ENCODE results near the gene CD63.
A peak's percentile ranks its signal among the peaks of the same experiment; 100 is the strongest.

CD63 gene

DNA sequence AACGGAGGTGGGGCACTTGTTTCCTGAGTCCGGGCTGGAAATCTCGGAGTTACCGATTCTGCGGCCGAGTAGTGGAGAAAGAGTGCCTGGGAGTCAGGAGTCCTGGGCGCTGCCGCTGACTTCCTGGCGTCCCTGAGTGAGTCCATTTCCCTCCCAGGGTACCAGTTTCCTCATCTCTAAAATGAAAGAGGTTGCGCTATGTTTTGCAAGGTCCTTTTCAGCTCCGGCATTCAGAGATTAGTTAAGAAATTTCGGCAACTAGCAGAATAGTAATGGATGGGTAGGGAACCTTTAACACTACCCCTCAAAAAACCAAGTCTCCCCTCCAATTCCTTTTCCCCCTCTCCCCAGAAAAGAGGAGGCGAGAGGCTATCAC is 12.2 kb downstream of the CD63 start:
- Histone ChIP-seq H4K20me1 (ENCODE audit: insufficient read depth, low read length, poor library complexity, severe bottlenecking) (no peaks in the 10 kb centered on the region), H3F3A (ENCODE audit: low read depth) (no peaks in the 10 kb centered on the region), H3K4me1 (ENCODE audit: insufficient read depth, low read length, poor library complexity, severe bottlenecking) (peaks cover 23% of the 10 kb centered on the region), H3K4me3 (ENCODE audit: low read length, poor library complexity, severe bottlenecking) (peak overlapping the region; percentile 88), H3K36me3 (ENCODE audit: insufficient read depth, low read length) (no peaks in the 10 kb centered on the region), H3K27me3 (ENCODE audit: insufficient read depth, low read length, poor library complexity, severe bottlenecking) (no peaks in the 10 kb centered on the region), H2AFZ (ENCODE audit: low read length) (peak overlapping the region; percentile 96), H3K9me3 (ENCODE audit: insufficient read depth, low read depth, low read length) (no peaks in the 10 kb centered on the region), H3K9me2 (replicated peaks; ENCODE audit: low read depth, low read length) (no peaks in the 10 kb centered on the region), H3K4me2 (ENCODE audit: low read depth, low read length, poor library complexity, severe bottlenecking) (peak overlapping the region; percentile 92), H3K79me2 (ENCODE audit: insufficient read depth, low read length) (peaks cover 26% of the 10 kb centered on the region; the same call in 1 of the 2 replicates), H3K9ac (ENCODE audit: low read depth, low read length, poor library complexity, severe bottlenecking) (peak overlapping the region; percentile 79)
- TF ChIP-seq, protein P1, sequence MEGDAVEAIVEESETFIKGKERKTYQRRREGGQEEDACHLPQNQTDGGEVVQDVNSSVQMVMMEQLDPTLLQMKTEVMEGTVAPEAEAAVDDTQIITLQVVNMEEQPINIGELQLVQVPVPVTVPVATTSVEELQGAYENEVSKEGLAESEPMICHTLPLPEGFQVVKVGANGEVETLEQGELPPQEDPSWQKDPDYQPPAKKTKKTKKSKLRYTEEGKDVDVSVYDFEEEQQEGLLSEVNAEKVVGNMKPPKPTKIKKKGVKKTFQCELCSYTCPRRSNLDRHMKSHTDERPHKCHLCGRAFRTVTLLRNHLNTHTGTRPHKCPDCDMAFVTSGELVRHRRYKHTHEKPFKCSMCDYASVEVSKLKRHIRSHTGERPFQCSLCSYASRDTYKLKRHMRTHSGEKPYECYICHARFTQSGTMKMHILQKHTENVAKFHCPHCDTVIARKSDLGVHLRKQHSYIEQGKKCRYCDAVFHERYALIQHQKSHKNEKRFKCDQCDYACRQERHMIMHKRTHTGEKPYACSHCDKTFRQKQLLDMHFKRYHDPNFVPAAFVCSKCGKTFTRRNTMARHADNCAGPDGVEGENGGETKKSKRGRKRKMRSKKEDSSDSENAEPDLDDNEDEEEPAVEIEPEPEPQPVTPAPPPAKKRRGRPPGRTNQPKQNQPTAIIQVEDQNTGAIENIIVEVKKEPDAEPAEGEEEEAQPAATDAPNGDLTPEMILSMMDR (conservative IDR thresholded peaks at IDR 0.05; ENCODE audit: low read length): no peak
- no peak for TF ChIP-seq EZH2phosphoT487 (IDR thresholded peaks at IDR 0.05; ENCODE audit: borderline replicate concordance)

DNA sequence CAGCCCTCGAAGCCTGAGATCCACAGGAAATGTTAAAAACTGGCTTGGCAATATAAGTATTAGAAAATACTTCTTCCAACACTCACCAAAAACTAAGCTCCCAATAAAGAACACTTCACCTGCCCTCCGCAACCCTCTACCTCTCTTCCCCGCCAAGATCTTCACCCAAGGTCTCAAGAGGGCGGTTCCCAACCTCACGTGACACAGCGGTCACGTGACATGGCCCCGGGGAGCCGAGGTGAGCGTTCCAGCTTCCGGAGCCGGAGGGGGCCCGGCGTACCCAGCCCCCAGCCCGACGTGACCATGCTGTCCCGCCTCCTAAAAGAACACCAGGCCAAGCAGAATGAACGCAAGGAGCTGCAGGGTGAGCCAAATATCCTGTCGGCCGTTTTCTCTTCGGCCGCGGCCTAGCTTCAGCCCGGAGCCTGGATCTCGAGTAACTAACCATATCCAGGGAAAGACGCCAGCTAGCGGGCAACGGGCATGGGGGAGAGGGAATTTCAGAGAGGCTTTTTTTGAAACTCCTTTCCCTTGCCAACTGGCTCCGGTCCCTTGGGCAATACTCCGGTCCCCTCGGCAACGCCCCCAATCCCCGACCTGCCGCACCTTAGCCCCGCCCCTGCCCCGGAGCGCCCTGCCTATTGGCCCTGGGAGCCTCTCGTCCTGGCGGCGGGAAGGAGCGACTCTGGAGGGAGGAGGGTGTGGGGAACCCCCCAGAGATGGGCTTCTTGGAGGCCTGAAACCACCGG is 12.8 kb downstream of the CD63 start, which contains the start of gene BLOC1S1:
BLOC1S1 (plus strand) TSS at position 214 of the 749 bp plus-strand sequence; CDS start at position 220, 6 bp downstream.
- no peaks in the 10 kb centered on the region for H3K9me2 ChIP-seq (replicated peaks; ENCODE audit: low read depth, low read length)
- no peaks in the 10 kb centered on the region for H4K20me1 ChIP-seq (ENCODE audit: insufficient read depth, low read length, poor library complexity, severe bottlenecking)
- no peaks in the 10 kb centered on the region for H3K27me3 ChIP-seq (ENCODE audit: insufficient read depth, low read length, poor library complexity, severe bottlenecking)
- peak within 1 kb of the TSS; percentile 79 for H3K9ac ChIP-seq (ENCODE audit: low read depth, low read length, poor library complexity, severe bottlenecking)
- H3K4me3 ChIP-seq (ENCODE audit: low read length, poor library complexity, severe bottlenecking): peak within 1 kb of the TSS; percentile 88
- peaks cover 23% of the 10 kb centered on the region for H3K4me1 ChIP-seq (ENCODE audit: insufficient read depth, low read length, poor library complexity, severe bottlenecking)
- H3K79me2 ChIP-seq (ENCODE audit: insufficient read depth, low read length): peaks cover 26% of the 10 kb centered on the region; the same call in 1 of the 2 replicates
- no peaks in the 10 kb centered on the region for H3K9me3 ChIP-seq (ENCODE audit: insufficient read depth, low read depth, low read length)
- H3K4me2 ChIP-seq (ENCODE audit: low read depth, low read length, poor library complexity, severe bottlenecking): peak within 1 kb of the TSS; percentile 92
- peak within 1 kb of the TSS; percentile 96 for H2AFZ ChIP-seq (ENCODE audit: low read length)
- no peaks in the 10 kb centered on the region for H3K36me3 ChIP-seq (ENCODE audit: insufficient read depth, low read length)
- TF ChIP-seq, protein P1 (conservative IDR thresholded peaks at IDR 0.05; ENCODE audit: low read length): no peak
- H3F3A ChIP-seq (ENCODE audit: low read depth): no peaks in the 10 kb centered on the region

DNA sequence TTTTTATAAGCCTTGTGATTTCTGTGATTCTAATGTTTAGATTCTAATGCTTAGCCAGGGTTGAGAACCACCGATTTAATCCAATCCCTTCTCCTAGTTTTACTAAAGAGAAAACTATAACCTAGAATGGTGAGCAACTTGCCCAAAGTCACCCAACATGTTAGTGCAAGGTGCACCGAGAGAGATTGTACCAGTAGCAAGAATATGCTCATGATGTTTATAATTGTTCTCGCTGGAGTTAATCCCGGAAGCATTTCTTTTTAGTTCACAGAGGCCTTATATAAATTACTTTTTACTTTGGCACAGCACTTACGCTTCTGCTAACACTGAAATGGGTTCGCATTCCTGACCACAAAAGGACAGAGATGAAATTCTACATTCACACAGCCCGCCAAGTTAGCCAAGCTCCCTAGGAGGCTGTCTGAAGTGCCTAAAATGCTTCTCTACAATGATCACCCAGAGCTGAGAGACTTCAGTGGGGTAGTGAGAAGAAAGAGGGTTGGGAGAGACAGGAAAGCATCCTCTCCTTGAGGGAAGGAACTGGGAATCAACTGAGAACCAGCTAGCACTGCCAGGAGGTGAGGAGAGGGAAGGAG is 13.5 kb downstream of the CD63 start:
- TF ChIP-seq, protein P1 (conservative IDR thresholded peaks at IDR 0.05; ENCODE audit: low read length): no peak
- no peak for TF ChIP-seq EZH2phosphoT487 (IDR thresholded peaks at IDR 0.05; ENCODE audit: borderline replicate concordance)
- peaks cover 23% of the 10 kb centered on the region for H3K4me1 ChIP-seq (ENCODE audit: insufficient read depth, low read length, poor library complexity, severe bottlenecking)
- no peaks in the 10 kb centered on the region for H3K9me2 ChIP-seq (replicated peaks; ENCODE audit: low read depth, low read length)
- H3K79me2 ChIP-seq (ENCODE audit: insufficient read depth, low read length): peaks cover 26% of the 10 kb centered on the region; the same call in 1 of the 2 replicates
- H3K9me3 ChIP-seq (ENCODE audit: insufficient read depth, low read depth, low read length): no peaks in the 10 kb centered on the region
- H3F3A ChIP-seq (ENCODE audit: low read depth): no peaks in the 10 kb centered on the region
- no peaks in the 10 kb centered on the region for H3K36me3 ChIP-seq (ENCODE audit: insufficient read depth, low read length)
- H3K4me3 ChIP-seq (ENCODE audit: low read length, poor library complexity, severe bottlenecking): peak overlapping the region; percentile 88
- H2AFZ ChIP-seq (ENCODE audit: low read length): peak overlapping the region; percentile 96
- no peaks in the 10 kb centered on the region for H4K20me1 ChIP-seq (ENCODE audit: insufficient read depth, low read length, poor library complexity, severe bottlenecking)
- peak overlapping the region; percentile 92 for H3K4me2 ChIP-seq (ENCODE audit: low read depth, low read length, poor library complexity, severe bottlenecking)
- no peaks in the 10 kb centered on the region for H3K27me3 ChIP-seq (ENCODE audit: insufficient read depth, low read length, poor library complexity, severe bottlenecking)
- H3K9ac ChIP-seq (ENCODE audit: low read depth, low read length, poor library complexity, severe bottlenecking): peak overlapping the region; percentile 79
